HG03135 (cell line): ENCODE results near the gene UQCRQ.

Experiments used
- ATAC-seq: cut with Tn5 transposase; IDR thresholded peaks from one replicate; pipeline ENCODE4 v1.9.1; 2021; ENCODE audit warnings: mild to moderate bottlenecking, moderate library complexity; ENCODE audit not compliant: unreplicated experiment

The UQCRQ gene

GRCh38 chr5:132866342-132867045 lies at the start of gene UQCRQ, which contains the start of gene GDF9:
UQCRQ (plus strand) TSS chr5:132866642; CDS start chr5:132866882, 240 bp downstream.
GDF9 (minus strand) TSS chr5:132866469; CDS start chr5:132864533, 1,936 bp downstream.
- ATAC-seq: peak; percentile 97

- no peak for ATAC-seq
These were observed 49.4 kb upstream of the UQCRQ start for GRCh38 chr5:132817011-132817410.

GRCh38 chr5:132819468-132819867 lies 47.0 kb upstream of the UQCRQ start:
- ATAC-seq: no peak

DNA sequence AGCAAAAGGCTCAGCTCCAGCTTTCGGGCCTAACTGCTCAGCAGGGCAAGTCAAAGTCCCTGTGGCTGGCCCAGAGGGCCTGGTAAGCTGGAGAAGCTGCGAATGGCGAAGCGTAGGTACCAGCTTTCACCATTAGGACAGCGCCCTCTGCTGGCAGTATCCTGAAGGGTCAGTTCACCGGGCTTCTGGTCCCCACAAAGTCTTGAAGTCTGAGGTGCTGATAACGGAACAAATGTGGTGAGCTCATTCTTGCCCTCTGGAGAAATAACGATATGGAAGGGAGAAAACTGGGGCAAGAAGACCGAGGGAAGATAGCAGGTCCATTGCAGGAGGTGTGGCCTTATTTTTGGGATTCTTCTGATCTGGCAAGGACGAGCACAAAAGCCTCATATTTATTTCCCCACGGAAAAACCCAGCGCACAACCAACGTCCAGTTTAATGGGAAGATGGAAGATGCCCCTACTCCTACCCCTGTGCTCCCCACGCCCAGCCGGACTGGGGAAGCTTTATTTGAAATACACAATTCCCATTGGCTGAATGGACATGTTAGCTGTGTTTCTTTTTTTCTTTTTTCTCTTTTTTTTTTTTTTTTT lies 46.2 kb upstream of the UQCRQ start:
- peak; percentile 71 for ATAC-seq

- ATAC-seq: no peak
These were observed 45.1 kb upstream of the UQCRQ start for GRCh38 chr5:132821350-132821749.

GRCh38 chr5:132821791-132822190 lies 44.7 kb upstream of the UQCRQ start:
- ATAC-seq: no peak

DNA sequence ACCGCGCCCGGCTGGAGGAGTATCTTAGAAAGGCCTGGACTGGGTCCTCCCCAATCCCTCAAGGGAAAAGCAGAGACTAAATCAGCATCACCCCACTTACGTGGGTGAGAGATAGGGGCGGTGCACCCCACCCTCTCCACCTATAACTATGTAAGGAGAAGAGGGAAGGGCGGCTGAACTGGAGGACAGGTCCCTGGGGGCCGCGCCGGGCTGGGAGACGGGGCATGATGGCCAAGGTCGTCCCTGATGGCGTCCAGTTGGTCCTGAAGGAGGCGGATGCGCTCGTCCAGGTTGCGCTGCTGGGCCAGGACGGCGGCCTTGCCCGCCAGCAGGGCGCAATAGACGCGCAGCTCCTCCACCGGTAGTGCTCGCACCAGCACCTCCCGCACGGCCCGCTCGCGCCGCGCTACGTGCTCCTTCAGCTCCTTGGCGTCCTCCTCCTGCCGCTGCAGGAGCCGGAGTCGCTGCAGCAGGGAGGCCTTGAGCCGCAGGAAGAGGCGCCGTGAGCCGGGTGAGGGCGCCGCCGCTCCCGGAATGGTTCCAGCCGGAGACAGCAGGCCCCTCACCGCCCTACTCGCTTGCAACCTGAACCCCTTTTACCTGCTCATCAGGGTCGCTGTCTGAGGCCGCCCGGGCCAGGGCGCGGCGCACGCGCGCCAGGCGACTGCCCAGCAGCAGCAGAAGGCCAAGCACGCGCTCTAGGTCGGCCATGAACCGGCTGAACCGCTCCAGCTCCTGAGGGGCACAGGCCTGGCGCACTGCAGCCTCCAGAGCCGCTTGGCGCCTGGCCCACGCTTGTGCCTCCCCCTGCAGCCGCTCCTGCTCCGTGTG lies 43.6 kb upstream of the UQCRQ start:
- no peak for ATAC-seq

GRCh38 chr5:132823481-132824050 lies 42.9 kb upstream of the UQCRQ start:
- ATAC-seq: no peak

- ATAC-seq: no peak
These were observed 42.0 kb upstream of the UQCRQ start for GRCh38 chr5:132824426-132824825.

- no peak for ATAC-seq
These were observed 41.2 kb upstream of the UQCRQ start for GRCh38 chr5:132825033-132825833.

DNA sequence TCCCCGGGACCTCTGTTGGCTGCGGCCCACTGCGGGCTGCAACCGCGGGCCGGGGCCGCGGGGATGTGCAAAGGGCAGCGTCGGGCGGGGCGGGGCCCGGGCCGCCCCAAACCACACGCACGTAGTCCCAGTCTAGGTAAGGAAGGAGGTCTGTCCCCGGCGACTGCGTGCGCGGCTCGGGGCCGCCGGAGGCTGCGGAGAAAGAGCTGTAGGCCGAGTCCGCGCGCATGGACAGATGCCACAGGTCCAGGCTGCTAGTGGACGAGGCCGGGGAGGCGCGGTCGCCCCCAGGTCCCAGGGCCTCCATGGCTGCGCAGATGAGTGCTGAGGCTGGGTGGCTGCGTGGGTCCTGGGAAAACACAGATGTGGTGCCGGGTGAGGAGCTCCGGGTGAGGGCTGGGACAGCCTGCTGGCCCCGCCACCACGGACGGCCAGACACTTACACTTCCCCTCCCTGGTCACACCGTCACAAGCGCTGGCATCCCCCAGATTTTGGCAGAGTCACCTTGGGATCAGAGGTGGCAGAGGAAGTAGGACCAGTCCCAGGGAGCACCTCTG lies 40.5 kb upstream of the UQCRQ start:
- no peak for ATAC-seq

- no peak for ATAC-seq
These were observed 39.9 kb upstream of the UQCRQ start for GRCh38 chr5:132826424-132827082.

- ATAC-seq: no peak
These were observed 38.3 kb upstream of the UQCRQ start for GRCh38 chr5:132827943-132828673.

DNA sequence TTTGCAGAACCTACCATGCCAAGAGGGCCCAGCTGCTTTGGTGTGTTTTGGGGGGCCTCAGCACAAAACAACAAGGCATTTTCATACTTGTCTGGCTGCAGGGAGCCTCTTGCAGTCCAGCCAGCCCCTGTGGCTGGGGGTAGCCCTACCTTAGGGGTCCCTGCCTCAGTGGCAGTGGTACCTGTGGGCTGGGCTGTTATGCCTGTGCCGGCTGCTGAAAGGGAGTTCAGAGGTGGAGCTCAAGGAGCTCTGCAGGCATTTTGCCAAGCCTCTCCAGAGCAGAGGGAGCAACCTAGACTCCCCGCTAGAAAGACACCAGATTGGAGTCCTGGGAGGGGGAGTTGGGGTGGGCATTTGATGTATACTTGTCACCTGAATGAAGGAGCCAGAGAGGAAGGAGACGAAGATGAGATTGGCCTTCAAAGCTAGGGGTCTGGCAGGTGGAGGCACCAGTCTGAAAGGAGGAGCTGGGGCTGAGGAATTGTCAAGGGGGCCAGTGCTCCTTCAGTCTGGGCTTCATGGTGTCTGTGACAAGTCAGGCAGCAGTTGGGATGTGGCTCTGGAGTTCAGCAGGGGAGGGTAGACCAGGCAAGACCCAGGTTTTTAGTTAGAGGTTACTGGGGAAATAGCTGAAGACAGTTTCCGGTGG lies 37.5 kb upstream of the UQCRQ start:
- no peak for ATAC-seq

- peak; percentile 78 for ATAC-seq
These were observed 36.6 kb upstream of the UQCRQ start for GRCh38 chr5:132829742-132830435.

DNA sequence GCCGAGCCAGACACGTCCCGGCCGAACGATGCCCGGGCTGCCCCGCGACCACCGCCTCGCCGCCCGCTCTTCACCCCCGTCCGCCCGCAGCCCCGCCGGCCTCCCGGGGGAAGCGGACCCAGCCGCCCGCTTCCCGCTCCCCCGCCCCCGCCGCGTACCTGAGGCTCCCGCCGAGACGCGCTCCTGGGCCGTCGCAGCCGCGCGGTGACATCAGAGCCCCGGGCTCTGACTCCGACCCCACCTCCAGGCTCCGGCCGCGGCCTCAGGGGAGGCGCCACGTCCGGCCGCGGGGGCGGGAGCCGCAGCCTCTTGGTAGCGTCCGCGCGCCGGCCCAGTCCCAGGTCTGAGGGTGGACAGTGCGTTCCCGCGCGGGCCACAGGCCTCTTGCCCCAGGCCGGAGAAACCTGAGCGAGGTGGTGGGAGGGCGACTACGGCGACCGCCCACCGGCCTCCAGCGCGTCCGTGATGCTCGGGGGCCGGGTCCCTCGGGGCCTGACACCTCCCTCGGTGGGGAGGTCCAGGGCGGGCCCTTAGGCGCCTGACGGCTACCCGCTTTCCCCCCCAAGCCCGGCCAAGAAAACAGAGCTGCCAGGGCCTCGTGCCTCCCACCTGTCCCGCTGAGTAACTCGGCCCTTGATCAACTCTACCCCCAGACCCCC lies 35.9 kb upstream of the UQCRQ start, which contains the start of gene SHROOM1:
Gene SHROOM1 (minus strand): TSS at position 212 of the 659 bp plus-strand sequence. CDS start 4,507 bp downstream, outside the sequence.
- ATAC-seq: peak; percentile 68
